PC-9 (cell line): ENCODE measurements around the gene CNR1.

ENCODE experiments used
- CTCF ChIP-seq: fragments of 200-600 bp; sonication (generic); conservative IDR thresholded peaks from 2 replicates; pipeline ENCODE4 v1.6.1; 2017; ENCODE audit warnings: mixed run types, antibody characterized with exemption, mild to moderate bottlenecking, moderate library complexity
- EZH2 ChIP-seq: fragments of 200-600 bp; sonication (generic); IDR thresholded peaks from 2 replicates; pipeline ENCODE4 v1.8.0; 2017; ENCODE audit warnings: antibody characterized with exemption, low read depth

GRCh38 chr6:88137915-88138314, 28.2 kb downstream of the CNR1 start:
- TF ChIP-seq CTCF: no peak
- TF ChIP-seq EZH2: no peak
